HG03064 (cell line): ENCODE results near the gene DBNL.
A peak's percentile ranks its signal among the peaks of the same experiment; 100 is the strongest.

ENCODE experiments used
- ATAC-seq: cut with Tn5 transposase; IDR thresholded peaks from one replicate; pipeline ENCODE4 v1.9.1; 2021; ENCODE audit warnings: low read depth; ENCODE audit not compliant: unreplicated experiment

DBNL gene

DNA sequence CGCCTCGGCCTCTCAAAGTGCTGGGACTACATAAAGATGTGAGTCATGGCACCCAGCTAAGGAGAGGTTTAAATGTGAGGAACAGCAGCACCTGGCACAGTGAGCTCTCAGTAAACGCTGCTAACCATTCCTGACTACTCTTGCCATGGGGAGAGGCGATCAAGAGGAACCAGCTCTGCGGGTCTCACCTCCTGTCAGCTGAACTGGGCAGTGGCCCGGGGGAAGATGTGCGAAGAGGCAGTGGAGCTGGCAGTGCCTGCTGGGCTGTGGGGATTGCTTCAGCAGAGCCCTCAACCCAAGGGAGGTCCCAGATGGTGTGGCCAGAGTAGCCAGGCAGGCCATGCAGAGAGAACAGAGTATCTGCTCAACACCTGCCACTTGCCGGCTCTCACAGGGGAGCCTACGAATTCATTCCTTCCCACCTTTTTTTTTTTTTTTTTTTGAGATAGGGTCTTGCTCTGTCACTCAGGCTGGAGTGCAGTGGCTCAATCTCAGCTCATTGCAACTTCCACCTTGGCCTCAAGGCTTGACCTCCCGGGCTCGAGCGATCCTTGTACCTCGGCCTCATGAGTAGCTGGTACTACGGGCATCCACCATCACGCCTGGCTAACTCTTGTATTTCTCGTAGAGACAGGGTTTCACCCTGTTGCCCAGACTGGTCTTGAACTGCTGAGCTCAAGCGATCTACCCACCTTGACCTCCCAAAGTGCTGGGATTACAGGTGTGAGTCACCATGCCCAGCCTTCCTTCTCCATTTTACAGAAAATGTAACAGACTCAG is 31.0 kb downstream of the DBNL start:
- ATAC-seq = no peak

- ATAC-seq = no peak
These were observed 31.8 kb downstream of the DBNL start for GRCh38 chr7:44076101-44076895.

GRCh38 chr7:44077061-44077460 is 32.6 kb downstream of the DBNL start:
- no peak for ATAC-seq

- ATAC-seq = no peak
These were observed 33.2 kb downstream of the DBNL start for GRCh38 chr7:44077681-44078091.

DNA sequence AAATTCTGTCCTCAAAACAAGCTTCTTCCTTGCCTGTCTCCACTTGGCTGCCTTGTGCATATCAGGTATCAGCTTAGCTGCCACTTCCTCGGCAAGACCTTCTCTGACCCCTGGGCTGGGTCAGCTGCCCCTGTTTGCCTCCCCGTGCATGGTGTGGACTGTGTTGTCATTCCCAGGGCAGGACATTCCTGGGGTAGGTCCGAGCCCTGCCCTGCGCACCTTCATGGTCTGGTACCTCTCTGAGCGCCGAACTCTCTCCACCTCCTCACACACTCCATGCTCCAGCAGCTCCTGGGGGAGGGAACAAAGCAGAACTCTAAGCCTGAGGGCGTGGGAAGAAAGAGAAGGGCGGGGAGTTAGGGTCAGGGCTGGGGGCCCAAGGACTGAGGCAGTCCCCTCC is 34.0 kb downstream of the DBNL start:
- no peak for ATAC-seq

- no peak for ATAC-seq
These were observed 35.0 kb downstream of the DBNL start for GRCh38 chr7:44079331-44080021.

DNA sequence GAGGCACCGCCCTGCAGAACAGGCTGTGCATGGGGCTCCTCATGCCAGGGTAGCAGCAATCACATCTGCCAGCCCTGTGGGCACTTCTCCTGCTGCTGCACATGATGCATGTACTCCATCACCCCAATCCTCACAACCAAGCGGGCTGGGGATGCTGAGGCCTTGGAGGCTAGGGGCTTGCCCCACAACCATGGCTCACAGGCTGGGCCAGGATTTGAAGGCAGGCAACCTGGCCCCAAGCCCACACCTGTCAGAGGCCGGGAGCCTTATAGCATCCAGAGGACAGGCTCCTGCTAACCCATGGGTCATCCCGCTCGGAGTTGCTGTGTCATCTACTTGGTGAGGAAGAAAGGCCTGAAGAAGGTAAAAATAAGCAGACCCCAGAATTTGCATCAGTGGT is 35.6 kb downstream of the DBNL start:
- ATAC-seq = no peak

- ATAC-seq = no peak
These were observed 36.3 kb downstream of the DBNL start for GRCh38 chr7:44080686-44081265.

GRCh38 chr7:44081266-44081748 is 36.8 kb downstream of the DBNL start:
- ATAC-seq = no peak

- ATAC-seq = peak; percentile 94
These were observed 38.2 kb downstream of the DBNL start for GRCh38 chr7:44082541-44083207.

GRCh38 chr7:44083796-44084195 is 39.3 kb downstream of the DBNL start:
- ATAC-seq = no peak

- no peak for ATAC-seq
These were observed 40.2 kb downstream of the DBNL start for GRCh38 chr7:44084701-44085100.

DNA sequence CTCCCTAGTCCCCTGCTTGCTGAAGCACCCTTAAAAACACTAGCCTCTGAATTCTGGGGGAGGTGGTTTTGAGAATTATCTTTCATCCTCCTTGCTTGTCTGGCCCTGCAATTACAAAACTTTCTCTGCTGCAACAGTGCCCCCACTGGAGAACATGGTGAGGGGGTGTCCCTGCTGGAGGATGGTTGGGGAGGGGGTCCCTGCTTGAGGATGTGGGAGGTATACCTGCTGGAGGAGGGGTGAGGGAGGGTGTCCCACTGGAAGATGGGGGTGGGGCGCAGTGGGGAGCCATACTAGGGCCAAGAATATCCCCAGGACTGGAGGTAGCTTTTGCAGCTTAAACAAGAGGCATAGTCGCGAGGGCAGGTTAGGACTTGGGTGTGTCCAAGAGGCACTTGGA is 41.0 kb downstream of the DBNL start:
- ATAC-seq = no peak

GRCh38 chr7:44086627-44087026 is 42.1 kb downstream of the DBNL start:
- no peak for ATAC-seq

GRCh38 chr7:44087911-44088838 is 43.7 kb downstream of the DBNL start:
- no peak for ATAC-seq

GRCh38 chr7:44093102-44093641 is 48.7 kb downstream of the DBNL start:
- ATAC-seq = no peak

- ATAC-seq = no peak
These were observed 49.9 kb downstream of the DBNL start for GRCh38 chr7:44094365-44094764.

- ATAC-seq = no peak
These were observed 50.5 kb downstream of the DBNL start for GRCh38 chr7:44094883-44095592.
